Activated CD8-positive, alpha-beta memory T cell treated with anti-CD3 and anti-CD28 coated beads for 36 hours (primary cell): ENCODE results near the gene APPL2. TPM values are rescaled to one million over a fixed set of nuclear protein-coding genes. Genes with fewer than 3 reads are reported as not detected.

ENCODE experiments used
- CTCF ChIA-PET: fragments of 350-600 bp; sonication (Branson Sonifier 250); formaldehyde crosslinking; loops from one replicate; lab custom pipeline; 2021; ENCODE audit warnings: antibody characterized with exemption; lab: Charles Lee
- POLR2A ChIA-PET: fragments of 350-600 bp; sonication (Branson Sonifier 250); formaldehyde crosslinking; loops from one replicate; lab custom pipeline; 2021; ENCODE audit warnings: antibody characterized with exemption; lab: Charles Lee
- total RNA-seq, 2 experiments: library from RNA; stranded (reverse); gene quantifications; one replicate each; pipeline ENCODE4 v1.2.3, GENCODE V29; 2021

The APPL2 gene, protein sequence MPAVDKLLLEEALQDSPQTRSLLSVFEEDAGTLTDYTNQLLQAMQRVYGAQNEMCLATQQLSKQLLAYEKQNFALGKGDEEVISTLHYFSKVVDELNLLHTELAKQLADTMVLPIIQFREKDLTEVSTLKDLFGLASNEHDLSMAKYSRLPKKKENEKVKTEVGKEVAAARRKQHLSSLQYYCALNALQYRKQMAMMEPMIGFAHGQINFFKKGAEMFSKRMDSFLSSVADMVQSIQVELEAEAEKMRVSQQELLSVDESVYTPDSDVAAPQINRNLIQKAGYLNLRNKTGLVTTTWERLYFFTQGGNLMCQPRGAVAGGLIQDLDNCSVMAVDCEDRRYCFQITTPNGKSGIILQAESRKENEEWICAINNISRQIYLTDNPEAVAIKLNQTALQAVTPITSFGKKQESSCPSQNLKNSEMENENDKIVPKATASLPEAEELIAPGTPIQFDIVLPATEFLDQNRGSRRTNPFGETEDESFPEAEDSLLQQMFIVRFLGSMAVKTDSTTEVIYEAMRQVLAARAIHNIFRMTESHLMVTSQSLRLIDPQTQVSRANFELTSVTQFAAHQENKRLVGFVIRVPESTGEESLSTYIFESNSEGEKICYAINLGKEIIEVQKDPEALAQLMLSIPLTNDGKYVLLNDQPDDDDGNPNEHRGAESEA
- 10 to 100 TPM; 12.2 to 14.4 TPM for total RNA-seq

DNA sequence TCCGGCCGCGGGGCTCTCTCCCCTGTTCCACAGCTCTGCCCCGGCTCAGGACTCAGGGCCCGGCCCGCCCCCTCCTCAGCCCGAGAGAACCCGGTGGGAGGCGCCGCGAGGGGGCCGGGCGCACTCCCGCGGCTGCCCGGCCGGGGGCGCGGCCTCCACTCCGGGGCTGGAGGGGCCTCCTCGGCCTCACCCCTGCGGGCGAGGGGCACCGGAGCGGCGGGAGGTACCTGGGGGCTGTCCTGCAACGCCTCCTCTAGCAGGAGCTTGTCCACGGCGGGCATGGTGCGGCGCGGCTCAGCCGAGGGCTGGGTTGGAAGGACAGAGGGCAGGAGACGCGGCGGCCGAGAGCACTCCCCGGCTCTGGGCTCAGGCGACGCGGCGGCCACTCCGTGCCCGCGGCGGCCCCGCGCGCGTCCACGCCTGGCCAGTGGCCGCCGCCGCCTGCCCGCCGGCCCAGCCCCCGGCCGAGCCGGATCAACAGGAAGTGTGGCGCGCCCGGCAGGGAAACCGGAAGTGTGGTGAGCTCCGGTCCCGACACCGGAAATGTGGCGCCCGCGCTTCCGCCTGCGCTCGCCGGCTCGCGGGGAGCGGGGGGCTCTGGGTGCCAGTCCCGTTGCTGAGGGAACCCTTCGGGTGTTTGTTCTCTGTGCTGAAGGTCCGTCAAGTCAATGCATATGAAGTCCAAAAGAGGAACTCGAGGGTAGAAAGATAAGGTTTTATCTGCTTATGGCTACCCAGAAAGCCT, at the start of gene APPL2:
TSS of gene APPL2 (minus strand) at position 443 of the 745 bp plus-strand sequence. CDS start at position 281, 162 bp downstream.
- ChIA-PET POLR2A (interaction anchor here (0.6 kb wide), 1 partner anchor 129 kb away, joined by 3 read pairs; the partner anchor contains the start of gene WASHC4), CTCF (interaction anchor here (0.7 to 1.4 kb wide), 2 partner anchors 9 to 96 kb away, joined by 3 read pairs; no protein-coding TSS in a partner anchor)

DNA sequence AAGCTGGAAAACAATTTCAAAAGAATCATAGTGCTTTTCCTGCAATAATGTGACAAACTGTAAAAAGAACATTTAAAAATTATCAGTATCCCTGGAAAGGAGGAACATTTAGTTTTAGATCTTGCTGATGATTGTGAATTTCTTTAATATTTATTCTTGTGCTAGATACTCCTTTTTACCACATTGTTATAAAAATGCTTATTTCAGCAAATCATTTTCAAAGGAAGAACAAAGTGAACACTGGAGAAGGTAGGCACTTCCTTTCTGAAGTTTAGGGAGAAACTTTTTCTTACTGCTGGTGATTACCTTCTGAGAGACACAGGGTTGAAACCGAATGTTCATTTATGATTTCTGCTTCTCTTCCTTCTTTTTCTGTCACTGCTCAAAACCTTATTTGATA, 49.4 kb upstream of the APPL2 start:
- CTCF ChIA-PET, result no interaction called here

GRCh38 chr12:105281694-105282049, 45.7 kb upstream of the APPL2 start:
- POLR2A ChIA-PET, result no interaction called here
- CTCF ChIA-PET, result no interaction called here

More for the DNA sequence above, 49.4 kb upstream of the APPL2 start:
- POLR2A ChIA-PET, result no interaction called here

DNA sequence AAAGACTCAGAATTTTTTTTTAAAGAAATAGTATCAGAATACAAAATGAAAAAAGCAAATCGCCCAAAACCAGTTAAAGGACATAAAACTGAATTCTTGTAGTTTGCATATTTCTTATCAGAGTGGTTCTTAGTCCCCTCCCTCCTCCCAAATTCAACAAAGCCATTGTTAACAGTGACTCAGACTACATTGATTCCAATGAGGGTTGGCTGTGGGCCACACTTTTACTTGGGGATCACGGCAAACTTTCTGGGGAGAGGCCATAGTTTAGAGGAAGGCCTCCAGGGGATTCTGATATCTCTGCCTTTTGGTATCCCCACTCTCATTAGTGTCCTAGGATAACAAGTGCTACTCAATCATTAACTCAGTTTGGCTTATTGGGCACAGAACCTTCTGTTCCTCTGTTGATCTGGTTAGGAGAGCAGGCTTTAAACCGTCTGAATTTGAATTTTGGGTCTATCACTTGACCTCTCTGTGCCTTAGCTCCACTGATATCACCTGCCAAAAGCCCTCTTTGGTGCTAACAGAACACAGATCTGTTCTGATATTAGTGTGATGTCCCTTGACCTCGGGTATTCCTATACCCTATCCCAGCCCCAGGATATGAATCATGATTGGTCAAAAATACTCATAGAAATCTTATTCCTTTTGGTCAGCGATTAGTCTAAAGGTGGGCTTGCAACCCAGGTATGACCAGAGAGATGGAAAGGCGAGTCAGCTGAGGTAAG, 45.2 kb upstream of the APPL2 start:
- ChIA-PET POLR2A (no interaction called here), CTCF (no interaction called here)

GRCh38 chr12:105279460-105280056, 43.6 kb upstream of the APPL2 start:
- POLR2A ChIA-PET, result no interaction called here
- CTCF ChIA-PET, result interaction anchor here (0.6 kb wide), 1 partner anchor 991 kb away, joined by 4 read pairs; no protein-coding TSS in a partner anchor

GRCh38 chr12:105278043-105278697, 42.2 kb upstream of the APPL2 start:
- POLR2A ChIA-PET, result no interaction called here
- CTCF ChIA-PET, result interaction anchor here (1.0 kb wide), 1 partner anchor 105 kb away, joined by 4 read pairs; no protein-coding TSS in a partner anchor

- POLR2A ChIA-PET, result no interaction called here
- CTCF ChIA-PET, result no interaction called here
Observed at GRCh38 chr12:105275997-105276733, 40.2 kb upstream of the APPL2 start.

DNA sequence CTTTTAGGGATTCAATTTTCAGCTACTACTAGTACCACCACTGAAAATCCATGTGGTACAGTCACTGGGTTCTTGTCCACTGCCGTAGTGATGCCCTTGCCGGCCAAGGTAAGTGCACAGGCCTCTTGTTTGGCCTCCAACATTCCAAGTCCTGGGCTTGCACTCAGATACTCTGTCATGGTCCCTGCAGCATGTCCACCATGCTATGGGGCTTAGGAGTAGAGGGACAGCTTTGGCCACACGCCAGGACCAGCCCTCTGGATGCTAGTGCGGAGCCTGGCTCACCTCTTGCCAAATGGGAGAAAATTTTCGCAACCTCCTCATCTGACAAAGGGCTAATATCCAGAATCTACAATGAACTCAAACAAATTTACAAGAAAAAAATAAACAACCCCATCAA, 38.6 kb upstream of the APPL2 start:
- POLR2A ChIA-PET, result no interaction called here
- CTCF ChIA-PET, result no interaction called here

DNA sequence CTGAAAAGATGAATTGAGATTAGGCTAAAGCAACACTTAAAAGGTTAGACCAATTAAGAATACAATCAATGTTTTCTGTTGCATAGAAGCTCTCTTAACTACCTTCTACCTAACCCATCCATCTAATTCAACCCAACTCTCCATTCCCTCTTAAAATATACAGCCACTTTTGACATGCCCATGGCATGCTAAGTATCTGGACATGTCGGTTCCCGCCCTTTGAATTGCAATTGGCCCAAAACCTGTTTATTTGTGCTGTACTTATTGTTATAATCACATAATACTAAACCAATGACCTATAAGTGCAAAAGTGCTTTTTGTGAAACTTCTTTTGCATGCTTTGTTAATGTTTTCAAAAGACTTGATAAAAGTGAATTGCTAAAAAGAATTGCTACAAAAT, 37.6 kb upstream of the APPL2 start:
- ChIA-PET POLR2A (no interaction called here), CTCF (no interaction called here)

DNA sequence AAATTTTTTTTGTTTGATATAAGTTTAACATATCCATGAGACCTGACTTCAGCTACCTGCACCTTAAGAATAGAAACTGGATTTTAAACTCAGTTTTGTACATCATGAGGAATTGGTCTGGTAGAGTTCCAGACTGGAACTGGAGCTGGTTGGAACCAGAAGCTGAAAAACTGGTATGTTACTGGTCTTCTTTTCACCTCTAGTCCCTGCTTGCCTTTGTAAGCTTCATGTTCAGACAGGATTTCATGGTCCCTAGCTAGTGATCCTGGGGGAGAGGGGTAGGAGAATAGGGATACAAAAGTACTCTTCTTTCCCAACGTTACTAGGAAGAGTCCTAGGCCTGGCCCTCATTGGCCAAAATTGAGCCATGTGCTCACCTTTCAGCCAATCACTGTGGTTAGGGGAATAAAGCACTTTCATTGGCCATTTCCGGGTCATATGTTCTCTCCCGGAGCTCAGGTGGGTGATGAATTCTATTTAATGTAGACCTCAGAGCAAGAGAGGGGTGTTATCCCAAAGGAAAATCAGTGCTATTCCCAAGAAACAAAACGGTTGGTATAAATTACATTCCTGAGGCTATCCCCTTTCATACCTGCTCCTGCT, 36.9 kb upstream of the APPL2 start:
- CTCF ChIA-PET, result no interaction called here

GRCh38 chr12:105272152-105272551, 36.2 kb upstream of the APPL2 start:
- CTCF ChIA-PET, result no interaction called here
- POLR2A ChIA-PET, result no interaction called here

More for the DNA sequence above, 36.9 kb upstream of the APPL2 start:
- POLR2A ChIA-PET, result no interaction called here

DNA sequence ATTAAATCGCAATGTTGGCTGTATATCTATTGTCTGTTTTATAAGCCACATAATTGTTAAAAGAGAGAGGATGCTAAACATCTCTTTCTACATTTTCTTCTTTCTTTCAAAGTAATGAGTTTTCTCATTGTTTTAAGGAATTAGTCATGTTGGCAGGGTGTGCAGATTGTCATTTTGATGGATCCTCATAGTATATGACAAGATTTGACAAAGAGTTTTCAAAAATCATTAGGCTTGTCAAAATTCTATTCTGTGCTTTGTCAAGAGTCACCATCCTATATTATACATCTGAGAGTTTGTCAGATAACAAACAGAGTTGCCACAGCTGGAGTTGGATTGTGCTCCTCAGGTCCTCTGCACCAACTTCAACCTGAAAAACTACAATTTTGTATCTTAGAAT, 35.4 kb upstream of the APPL2 start:
- ChIA-PET POLR2A (no interaction called here), CTCF (no interaction called here)

GRCh38 chr12:105270671-105271255, 34.8 kb upstream of the APPL2 start:
- CTCF ChIA-PET, result no interaction called here
- POLR2A ChIA-PET, result no interaction called here

GRCh38 chr12:105267711-105268110, 31.7 kb upstream of the APPL2 start:
- POLR2A ChIA-PET, result no interaction called here
- CTCF ChIA-PET, result interaction anchor here (1.3 kb wide), 1 partner anchor 116 kb away, joined by 3 read pairs; no protein-coding TSS in a partner anchor

GRCh38 chr12:105264771-105265170, 28.8 kb upstream of the APPL2 start:
- ChIA-PET POLR2A (no interaction called here), CTCF (no interaction called here)

DNA sequence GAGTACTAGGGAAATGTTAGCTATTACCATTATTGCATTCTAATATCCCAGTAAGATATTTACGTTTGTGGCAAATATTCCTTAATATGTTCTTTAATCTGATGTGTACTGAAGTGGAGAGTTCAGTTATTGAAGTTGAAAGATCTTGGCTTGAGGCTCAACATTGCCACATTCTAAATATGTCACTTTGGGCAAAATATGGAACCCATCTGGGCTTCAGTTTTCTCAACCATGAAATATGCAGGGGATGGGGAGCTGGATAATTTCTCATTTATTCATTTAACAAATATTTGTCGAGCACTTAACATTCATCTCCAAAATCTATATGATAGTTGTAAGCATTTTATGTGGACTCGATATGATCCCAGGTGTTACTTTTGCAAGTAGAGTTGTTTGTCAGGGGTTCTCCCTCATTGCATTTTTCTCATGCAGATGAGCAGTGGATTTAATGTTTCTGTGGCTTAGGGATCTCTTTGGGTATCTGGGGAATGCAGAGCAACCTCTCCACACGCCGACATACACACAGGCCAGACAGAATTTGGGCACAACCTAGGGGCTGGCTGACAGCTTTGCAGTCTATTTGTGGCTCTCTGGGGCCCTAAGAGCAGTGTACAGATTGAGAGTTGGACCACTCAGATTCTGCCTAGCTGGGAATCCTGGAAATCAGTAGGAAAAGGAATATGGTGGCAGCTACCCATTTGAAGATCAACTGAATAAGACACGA, 26.6 kb upstream of the APPL2 start:
- ChIA-PET CTCF (interaction anchor here (0.6 kb wide), 1 partner anchor 125 kb away, joined by 4 read pairs; no protein-coding TSS in a partner anchor), POLR2A (no interaction called here)
